Measurements from ENCODE around the gene TERT. TPM values are rescaled to one million over a fixed set of nuclear protein-coding genes. Genes with fewer than 3 reads are reported as not detected.

Gene TERT
- total RNA-seq, 1 donor from 2014 or later: not detected

- no peak for TF ChIP-seq CTCF (IDR thresholded peaks at IDR 0.05)
- H3K36me3 Mint-ChIP-seq (ENCODE audit: low read depth): no peaks in the 10 kb centered on the region
- no peak overlapping the region for H3K4me3 Mint-ChIP-seq (ENCODE audit: unreplicated experiment)
- no peaks in the 10 kb centered on the region for H3K4me1 Mint-ChIP-seq (ENCODE audit: low read depth)
- DNase-seq (ENCODE audit: low spot score): no peak
- H3K27ac Mint-ChIP-seq (ENCODE audit: unreplicated experiment): no peak overlapping the region
- H3K27me3 Mint-ChIP-seq (ENCODE audit: low read depth): peaks cover 34% of the 10 kb centered on the region
- no peaks in the 10 kb centered on the region for H3K9me3 Mint-ChIP-seq (ENCODE audit: low read depth)
Observed at GRCh38 chr5:1253456-1254105, 41.3 kb downstream of the TERT start.

- Mint-ChIP-seq H3K4me3 (ENCODE audit: unreplicated experiment) (no peak overlapping the region), H3K27ac (ENCODE audit: unreplicated experiment) (no peak overlapping the region), H3K36me3 (ENCODE audit: low read depth) (no peaks in the 10 kb centered on the region), H3K9me3 (ENCODE audit: low read depth) (no peaks in the 10 kb centered on the region), H3K27me3 (ENCODE audit: low read depth) (peaks cover 30% of the 10 kb centered on the region), H3K4me1 (ENCODE audit: low read depth) (no peaks in the 10 kb centered on the region)
- DNase-seq (ENCODE audit: low spot score): no peak
- no peak for TF ChIP-seq CTCF (IDR thresholded peaks at IDR 0.05)
Observed at GRCh38 chr5:1252681-1253080, 42.2 kb downstream of the TERT start.

GRCh38 chr5:1251678-1252580 is 42.9 kb downstream of the TERT start:
- TF ChIP-seq CTCF (IDR thresholded peaks at IDR 0.05): no peak
- H3K27ac Mint-ChIP-seq (ENCODE audit: unreplicated experiment): no peak overlapping the region

GRCh38 chr5:1249366-1250280 is 45.2 kb downstream of the TERT start:
- H3K36me3 Mint-ChIP-seq (ENCODE audit: low read depth): no peaks in the 10 kb centered on the region
- no peak overlapping the region for H3K4me3 Mint-ChIP-seq (ENCODE audit: unreplicated experiment)
- H3K27me3 Mint-ChIP-seq (ENCODE audit: low read depth): peaks cover 20% of the 10 kb centered on the region
- no peak for DNase-seq (ENCODE audit: low spot score)
- no peaks in the 10 kb centered on the region for H3K9me3 Mint-ChIP-seq (ENCODE audit: low read depth)
- TF ChIP-seq CTCF (IDR thresholded peaks at IDR 0.05): no peak
- no peaks in the 10 kb centered on the region for H3K4me1 Mint-ChIP-seq (ENCODE audit: low read depth)
- H3K27ac Mint-ChIP-seq (ENCODE audit: unreplicated experiment): no peak overlapping the region

More at GRCh38 chr5:1251678-1252580, 42.9 kb downstream of the TERT start:
- Mint-ChIP-seq H3K27me3 (ENCODE audit: low read depth) (peaks cover 28% of the 10 kb centered on the region), H3K4me1 (ENCODE audit: low read depth) (no peaks in the 10 kb centered on the region), H3K4me3 (ENCODE audit: unreplicated experiment) (no peak overlapping the region), H3K36me3 (ENCODE audit: low read depth) (no peaks in the 10 kb centered on the region), H3K9me3 (ENCODE audit: low read depth) (no peaks in the 10 kb centered on the region)
- DNase-seq (ENCODE audit: low spot score): no peak

GRCh38 chr5:1247811-1248210 is 47.1 kb downstream of the TERT start:
- no peak for DNase-seq (ENCODE audit: low spot score)
- Mint-ChIP-seq H3K9me3 (ENCODE audit: low read depth) (no peaks in the 10 kb centered on the region), H3K4me3 (ENCODE audit: unreplicated experiment) (no peak overlapping the region), H3K27me3 (ENCODE audit: low read depth) (peaks cover 19% of the 10 kb centered on the region), H3K4me1 (ENCODE audit: low read depth) (no peaks in the 10 kb centered on the region), H3K36me3 (ENCODE audit: low read depth) (no peaks in the 10 kb centered on the region), H3K27ac (ENCODE audit: unreplicated experiment) (no peak overlapping the region)
- TF ChIP-seq CTCF (IDR thresholded peaks at IDR 0.05): no peak
